HepG2 (cell line): ENCODE data around the gene SOX4. TPM values are rescaled to one million over a fixed set of nuclear protein-coding genes. Genes with fewer than 3 reads are reported as not detected.

Source experiments
- ARNT ChIP-seq: fragments of 450-650 bp; IDR thresholded peaks from 2 replicates; pipeline ENCODE4 v1.6.1; 2017
- ATF1 ChIP-seq: IDR thresholded peaks from 2 replicates; pipeline ENCODE4 v1.6.1; 2016; ENCODE audit warnings: mild to moderate bottlenecking, control low read depth
- NKX3-1 ChIP-seq: sonication (generic); formaldehyde crosslinking; IDR thresholded peaks from 2 replicates; pipeline ENCODE4 v1.5.0; 2020; ENCODE audit warnings: missing genetic modification reagents
- ZNF143 ChIP-seq: sonication (generic); formaldehyde crosslinking; IDR thresholded peaks from 2 replicates; pipeline ENCODE4 v1.4.0; 2020; ENCODE audit warnings: missing genetic modification reagents
- ZNF225 ChIP-seq: sonication (generic); formaldehyde crosslinking; IDR thresholded peaks from 2 replicates; pipeline ENCODE4 v1.4.0; 2020; ENCODE audit warnings: mild to moderate bottlenecking, missing genetic modification reagents
- ZNF546 ChIP-seq: sonication (generic); formaldehyde crosslinking; conservative IDR thresholded peaks from 2 replicates; pipeline ENCODE4 v1.8.1; 2023; ENCODE audit warnings: mild to moderate bottlenecking, missing genetic modification reagents
- ZNF709 ChIP-seq: sonication (generic); formaldehyde crosslinking; IDR thresholded peaks from 2 replicates; pipeline ENCODE4 v1.5.0; 2020; ENCODE audit warnings: mild to moderate bottlenecking, missing genetic modification reagents
- ZNF749 ChIP-seq: sonication (generic); formaldehyde crosslinking; IDR thresholded peaks from 2 replicates; pipeline ENCODE4 v1.8.0; 2022; ENCODE audit warnings: mild to moderate bottlenecking, missing genetic modification reagents, moderate library complexity, borderline replicate concordance
- ZNF790 ChIP-seq: sonication (generic); formaldehyde crosslinking; IDR thresholded peaks from 2 replicates; pipeline ENCODE4 v1.8.0; 2022; ENCODE audit warnings: missing genetic modification reagents, mild to moderate bottlenecking, borderline replicate concordance
- ZZZ3 ChIP-seq: sonication (generic); formaldehyde crosslinking; IDR thresholded peaks from 2 replicates; pipeline ENCODE4 v1.4.0; 2020; ENCODE audit warnings: missing genetic modification reagents, mild to moderate bottlenecking, borderline replicate concordance
- polyA plus RNA-seq, 8 experiments: library from polyadenylated mRNA; depleted of rRNA in 3 of 8; stranded (reverse) in 7 of 8; unstranded in 1 of 8; fragments of >200 nt; fragmentation: Illumina TruSeq in 4 of 8; extraction: Trizol in 4 of 8; gene quantifications; 2 replicates each; pipeline versions ENCODE4 v1.2.1 to v1.2.3, GENCODE V29; 2011 to 2016; ENCODE audit warnings: low read depth in 4 of 8, missing spikeins in 1 of 8, mixed read lengths in 1 of 8; ENCODE audit not compliant: insufficient read depth in 1 of 8
- total RNA-seq, 5 experiments: library from RNA; depleted of rRNA; stranded (reverse); fragments of >200 nt; fragmentation: Illumina TruSeq; extraction: Trizol; gene quantifications; 2 replicates each; pipeline ENCODE4 v1.2.3, GENCODE V29; 2016; ENCODE audit warnings: low read depth in 1 of 5
- TF ChIP-seq, protein P1 (sequence below): sonication (generic); formaldehyde crosslinking; IDR thresholded peaks from 2 replicates; pipeline ENCODE4 v1.4.0; 2020; ENCODE audit warnings: missing genetic modification reagents
- TF ChIP-seq, protein P2 (sequence below): sonication (generic); formaldehyde crosslinking; IDR thresholded peaks from 2 replicates; pipeline ENCODE4 v1.8.0; 2022; ENCODE audit warnings: mild to moderate bottlenecking, missing genetic modification reagents, borderline replicate concordance
- TF ChIP-seq, protein P3 (sequence below): sonication (generic); formaldehyde crosslinking; IDR thresholded peaks from 2 replicates; pipeline ENCODE4 v1.4.0; 2020; ENCODE audit warnings: missing genetic modification reagents
- TF ChIP-seq, protein P4 (sequence below): IDR thresholded peaks from 2 replicates; pipeline ENCODE4 v1.6.1; 2012; ENCODE audit warnings: low read length, improper control_type of control experiment
- TF ChIP-seq, protein P5 (sequence below): sonication (generic); formaldehyde crosslinking; IDR thresholded peaks from 2 replicates; pipeline ENCODE4 v1.5.0; 2020; ENCODE audit warnings: missing genetic modification reagents
- TF ChIP-seq, protein P6 (sequence below): sonication (generic); formaldehyde crosslinking; IDR thresholded peaks from 2 replicates; pipeline ENCODE4 v1.8.0; 2023; ENCODE audit warnings: mild to moderate bottlenecking, missing genetic modification reagents
- TF ChIP-seq, protein P7 (sequence below): sonication (generic); formaldehyde crosslinking; IDR thresholded peaks from 2 replicates; pipeline ENCODE4 v1.8.1; 2023; ENCODE audit warnings: missing genetic modification reagents, mild to moderate bottlenecking, borderline replicate concordance

Gene SOX4
- total and polyA plus RNA-seq, 2 of the 13 experiments (the other 11 are each of a cell fraction or from before 2014, with no cell fraction given): 2.6 to 3.4 TPM

DNA sequence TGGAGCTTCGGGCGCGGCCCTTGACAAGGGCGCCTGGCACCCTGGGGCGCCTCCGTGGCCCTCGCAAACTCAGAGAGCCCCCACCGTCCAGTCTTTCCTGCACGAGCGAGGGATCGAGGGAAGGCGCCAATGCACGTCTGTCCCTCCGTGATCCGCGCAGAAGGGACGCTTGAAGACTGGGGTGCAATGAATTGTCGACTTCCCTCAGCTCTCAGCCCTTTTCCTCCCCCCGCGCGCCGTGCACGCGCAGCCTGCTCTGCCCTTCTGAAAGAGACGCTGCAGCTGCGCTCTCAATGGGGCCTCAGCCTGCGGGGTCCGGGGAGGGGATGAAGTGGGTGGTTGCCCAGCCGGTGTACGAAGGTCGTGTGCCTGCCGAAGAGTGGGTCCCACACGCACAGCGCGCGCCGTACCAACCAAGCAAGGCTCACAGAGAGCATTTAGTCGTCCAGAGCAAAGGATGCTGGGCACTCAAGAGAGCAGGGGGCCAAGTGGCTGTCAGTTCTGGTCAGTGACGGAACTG, 5.5 kb upstream of the SOX4 start (continued):
- TF ChIP-seq, protein P1, sequence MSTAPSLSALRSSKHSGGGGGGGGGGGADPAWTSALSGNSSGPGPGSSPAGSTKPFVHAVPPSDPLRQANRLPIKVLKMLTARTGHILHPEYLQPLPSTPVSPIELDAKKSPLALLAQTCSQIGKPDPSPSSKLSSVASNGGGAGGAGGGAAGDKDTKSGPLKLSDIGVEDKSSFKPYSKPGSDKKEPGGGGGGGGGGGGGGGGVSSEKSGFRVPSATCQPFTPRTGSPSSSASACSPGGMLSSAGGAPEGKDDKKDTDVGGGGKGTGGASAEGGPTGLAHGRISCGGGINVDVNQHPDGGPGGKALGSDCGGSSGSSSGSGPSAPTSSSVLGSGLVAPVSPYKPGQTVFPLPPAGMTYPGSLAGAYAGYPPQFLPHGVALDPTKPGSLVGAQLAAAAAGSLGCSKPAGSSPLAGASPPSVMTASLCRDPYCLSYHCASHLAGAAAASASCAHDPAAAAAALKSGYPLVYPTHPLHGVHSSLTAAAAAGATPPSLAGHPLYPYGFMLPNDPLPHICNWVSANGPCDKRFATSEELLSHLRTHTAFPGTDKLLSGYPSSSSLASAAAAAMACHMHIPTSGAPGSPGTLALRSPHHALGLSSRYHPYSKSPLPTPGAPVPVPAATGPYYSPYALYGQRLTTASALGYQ: 0 out of 2 replicates have a peak, but pooled peaks have one; percentile 29
- TF ChIP-seq, protein P2, sequence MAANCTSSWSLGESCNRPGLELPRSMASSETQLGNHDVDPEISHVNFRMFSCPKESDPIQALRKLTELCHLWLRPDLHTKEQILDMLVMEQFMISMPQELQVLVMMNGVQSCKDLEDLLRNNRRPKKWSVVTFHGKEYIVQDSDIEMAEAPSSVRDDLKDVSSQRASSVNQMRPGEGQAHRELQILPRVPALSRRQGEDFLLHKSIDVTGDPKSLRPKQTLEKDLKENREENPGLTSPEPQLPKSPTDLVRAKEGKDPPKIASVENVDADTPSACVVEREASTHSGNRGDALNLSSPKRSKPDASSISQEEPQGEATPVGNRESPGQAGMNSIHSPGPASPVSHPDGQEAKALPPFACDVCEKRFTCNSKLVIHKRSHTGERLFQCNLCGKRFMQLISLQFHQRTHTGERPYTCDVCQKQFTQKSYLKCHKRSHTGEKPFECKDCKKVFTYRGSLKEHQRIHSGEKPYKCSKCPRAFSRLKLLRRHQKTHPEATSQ (CRISPR knock-in tag): peak; percentile 40; the same call in 1 of the 2 replicates
- TF ChIP-seq ZNF709 (CRISPR knock-in tag) (0 out of 2 replicates have a peak, but pooled peaks have one; percentile 30), ZNF143 (CRISPR knock-in tag) (peak; percentile 67), ARNT (no peak), NKX3-1 (0 out of 2 replicates have a peak, but pooled peaks have one; percentile 14), ZNF749 (no peak), ZZZ3 (0 out of 2 replicates have a peak, but pooled peaks have one; percentile 56), ATF1 (no peak), ZNF790 (CRISPR knock-in tag) (no peak), ZNF546 (CRISPR knock-in tag) (0 out of 2 replicates have a peak, but pooled peaks have one; percentile 6), ZNF225 (CRISPR knock-in tag) (peak; percentile 83; the same call in 1 of the 2 replicates)
- TF ChIP-seq, protein P3, sequence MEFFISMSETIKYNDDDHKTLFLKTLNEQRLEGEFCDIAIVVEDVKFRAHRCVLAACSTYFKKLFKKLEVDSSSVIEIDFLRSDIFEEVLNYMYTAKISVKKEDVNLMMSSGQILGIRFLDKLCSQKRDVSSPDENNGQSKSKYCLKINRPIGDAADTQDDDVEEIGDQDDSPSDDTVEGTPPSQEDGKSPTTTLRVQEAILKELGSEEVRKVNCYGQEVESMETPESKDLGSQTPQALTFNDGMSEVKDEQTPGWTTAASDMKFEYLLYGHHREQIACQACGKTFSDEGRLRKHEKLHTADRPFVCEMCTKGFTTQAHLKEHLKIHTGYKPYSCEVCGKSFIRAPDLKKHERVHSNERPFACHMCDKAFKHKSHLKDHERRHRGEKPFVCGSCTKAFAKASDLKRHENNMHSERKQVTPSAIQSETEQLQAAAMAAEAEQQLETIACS: peak; percentile 86
- TF ChIP-seq, protein P4, sequence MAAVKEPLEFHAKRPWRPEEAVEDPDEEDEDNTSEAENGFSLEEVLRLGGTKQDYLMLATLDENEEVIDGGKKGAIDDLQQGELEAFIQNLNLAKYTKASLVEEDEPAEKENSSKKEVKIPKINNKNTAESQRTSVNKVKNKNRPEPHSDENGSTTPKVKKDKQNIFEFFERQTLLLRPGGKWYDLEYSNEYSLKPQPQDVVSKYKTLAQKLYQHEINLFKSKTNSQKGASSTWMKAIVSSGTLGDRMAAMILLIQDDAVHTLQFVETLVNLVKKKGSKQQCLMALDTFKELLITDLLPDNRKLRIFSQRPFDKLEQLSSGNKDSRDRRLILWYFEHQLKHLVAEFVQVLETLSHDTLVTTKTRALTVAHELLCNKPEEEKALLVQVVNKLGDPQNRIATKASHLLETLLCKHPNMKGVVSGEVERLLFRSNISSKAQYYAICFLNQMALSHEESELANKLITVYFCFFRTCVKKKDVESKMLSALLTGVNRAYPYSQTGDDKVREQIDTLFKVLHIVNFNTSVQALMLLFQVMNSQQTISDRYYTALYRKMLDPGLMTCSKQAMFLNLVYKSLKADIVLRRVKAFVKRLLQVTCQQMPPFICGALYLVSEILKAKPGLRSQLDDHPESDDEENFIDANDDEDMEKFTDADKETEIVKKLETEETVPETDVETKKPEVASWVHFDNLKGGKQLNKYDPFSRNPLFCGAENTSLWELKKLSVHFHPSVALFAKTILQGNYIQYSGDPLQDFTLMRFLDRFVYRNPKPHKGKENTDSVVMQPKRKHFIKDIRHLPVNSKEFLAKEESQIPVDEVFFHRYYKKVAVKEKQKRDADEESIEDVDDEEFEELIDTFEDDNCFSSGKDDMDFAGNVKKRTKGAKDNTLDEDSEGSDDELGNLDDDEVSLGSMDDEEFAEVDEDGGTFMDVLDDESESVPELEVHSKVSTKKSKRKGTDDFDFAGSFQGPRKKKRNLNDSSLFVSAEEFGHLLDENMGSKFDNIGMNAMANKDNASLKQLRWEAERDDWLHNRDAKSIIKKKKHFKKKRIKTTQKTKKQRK: no peak
- TF ChIP-seq, protein P5, sequence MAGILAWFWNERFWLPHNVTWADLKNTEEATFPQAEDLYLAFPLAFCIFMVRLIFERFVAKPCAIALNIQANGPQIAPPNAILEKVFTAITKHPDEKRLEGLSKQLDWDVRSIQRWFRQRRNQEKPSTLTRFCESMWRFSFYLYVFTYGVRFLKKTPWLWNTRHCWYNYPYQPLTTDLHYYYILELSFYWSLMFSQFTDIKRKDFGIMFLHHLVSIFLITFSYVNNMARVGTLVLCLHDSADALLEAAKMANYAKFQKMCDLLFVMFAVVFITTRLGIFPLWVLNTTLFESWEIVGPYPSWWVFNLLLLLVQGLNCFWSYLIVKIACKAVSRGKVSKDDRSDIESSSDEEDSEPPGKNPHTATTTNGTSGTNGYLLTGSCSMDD: 0 out of 2 replicates have a peak, but pooled peaks have one; percentile 24
- TF ChIP-seq, protein P6, sequence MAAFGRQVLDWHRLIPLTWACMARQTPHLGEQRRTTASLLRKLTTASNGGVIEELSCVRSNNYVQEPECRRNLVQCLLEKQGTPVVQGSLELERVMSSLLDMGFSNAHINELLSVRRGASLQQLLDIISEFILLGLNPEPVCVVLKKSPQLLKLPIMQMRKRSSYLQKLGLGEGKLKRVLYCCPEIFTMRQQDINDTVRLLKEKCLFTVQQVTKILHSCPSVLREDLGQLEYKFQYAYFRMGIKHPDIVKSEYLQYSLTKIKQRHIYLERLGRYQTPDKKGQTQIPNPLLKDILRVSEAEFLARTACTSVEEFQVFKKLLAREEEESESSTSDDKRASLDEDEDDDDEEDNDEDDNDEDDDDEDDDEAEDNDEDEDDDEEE (CRISPR knock-in tag): peak; percentile 86; the same call in 1 of the 2 replicates
- TF ChIP-seq, protein P7, sequence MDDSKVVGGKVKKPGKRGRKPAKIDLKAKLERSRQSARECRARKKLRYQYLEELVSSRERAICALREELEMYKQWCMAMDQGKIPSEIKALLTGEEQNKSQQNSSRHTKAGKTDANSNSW (CRISPR knock-in tag): no peak
